ENCODE results near the gene DAZAP2. TPM values are rescaled to one million over a fixed set of nuclear protein-coding genes. Genes with fewer than 3 reads are reported as not detected.
A peak's percentile ranks its signal among the peaks of the same experiment; 100 is the strongest.
"Not testable (repeated sequence)": the region's sequence is repeated elsewhere in the genome, so short reads cannot be mapped to it uniquely, and the experiment has no call there.

Gene DAZAP2
- total RNA-seq, 2 experiments from 2014 or later = 292 to 310 TPM

DNA sequence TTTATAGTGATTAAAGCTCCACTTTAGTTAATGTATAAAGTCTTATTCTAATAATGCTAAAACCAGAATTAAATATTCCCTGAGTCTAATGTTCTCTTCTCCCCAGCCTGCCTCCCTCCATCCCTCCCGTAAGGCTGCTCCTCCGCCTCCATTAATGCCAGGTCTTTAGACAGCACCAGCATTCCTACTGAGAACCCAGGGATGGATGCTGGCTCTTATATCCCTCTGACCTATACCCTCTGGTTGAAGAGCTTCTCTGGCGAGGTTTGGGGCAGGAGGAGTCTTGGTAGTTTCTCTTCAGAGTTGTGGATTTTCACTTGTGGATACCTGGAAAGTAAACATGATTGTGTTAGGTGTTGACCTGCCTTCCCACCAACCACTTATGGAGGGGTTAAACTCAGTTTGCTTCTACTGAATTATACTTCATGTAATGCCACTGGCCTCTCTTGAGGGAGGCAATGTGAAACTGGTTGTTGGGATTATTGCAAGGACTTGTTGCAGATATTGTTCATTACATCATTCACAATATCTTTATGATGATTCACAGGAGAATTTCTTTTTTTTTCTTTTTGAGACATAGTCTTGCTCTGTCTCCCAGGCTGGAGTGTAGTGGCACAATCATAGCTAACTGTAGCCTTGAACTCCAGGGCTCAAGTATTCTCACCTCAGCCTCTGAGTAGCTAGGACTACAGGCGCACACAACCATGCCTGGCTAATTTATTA lies 42.7 kb downstream of the DAZAP2 start:
- H3K36me3 ChIP-seq (ENCODE audit: insufficient read depth, low read length) = peaks cover 59% of the 10 kb centered on the region
- CTCF ChIA-PET = interaction anchor here (0.5 kb wide), 1 partner anchor 434 kb away, joined by 3 read pairs; no protein-coding TSS in a partner anchor
- Mint-ChIP-seq H3K27me3 (no peaks in the 10 kb centered on the region), H3K36me3 (ENCODE audit: low read depth) (peaks cover 50% of the 10 kb centered on the region), H3K4me3 (no peak overlapping the region), H3K9me3 (no peaks in the 10 kb centered on the region), H3K27ac (peak overlapping the region; percentile 34), H3K4me1 (ENCODE audit: low read depth) (no peaks in the 10 kb centered on the region)
- H3K9me3 ChIP-seq (ENCODE audit: control insufficient read depth in 1 of 2, insufficient read depth in 1 of 2, low read length in 2 of 2) = no peaks in the 10 kb centered on the region
- intact Hi-C loops (cut with DNase I, micrococcal nuclease) = no loop called here
- no peak overlapping the region for H3K27ac ChIP-seq (ENCODE audit: low read depth in 1 of 2, low read length in 2 of 2)
- TF ChIP-seq, protein P1, sequence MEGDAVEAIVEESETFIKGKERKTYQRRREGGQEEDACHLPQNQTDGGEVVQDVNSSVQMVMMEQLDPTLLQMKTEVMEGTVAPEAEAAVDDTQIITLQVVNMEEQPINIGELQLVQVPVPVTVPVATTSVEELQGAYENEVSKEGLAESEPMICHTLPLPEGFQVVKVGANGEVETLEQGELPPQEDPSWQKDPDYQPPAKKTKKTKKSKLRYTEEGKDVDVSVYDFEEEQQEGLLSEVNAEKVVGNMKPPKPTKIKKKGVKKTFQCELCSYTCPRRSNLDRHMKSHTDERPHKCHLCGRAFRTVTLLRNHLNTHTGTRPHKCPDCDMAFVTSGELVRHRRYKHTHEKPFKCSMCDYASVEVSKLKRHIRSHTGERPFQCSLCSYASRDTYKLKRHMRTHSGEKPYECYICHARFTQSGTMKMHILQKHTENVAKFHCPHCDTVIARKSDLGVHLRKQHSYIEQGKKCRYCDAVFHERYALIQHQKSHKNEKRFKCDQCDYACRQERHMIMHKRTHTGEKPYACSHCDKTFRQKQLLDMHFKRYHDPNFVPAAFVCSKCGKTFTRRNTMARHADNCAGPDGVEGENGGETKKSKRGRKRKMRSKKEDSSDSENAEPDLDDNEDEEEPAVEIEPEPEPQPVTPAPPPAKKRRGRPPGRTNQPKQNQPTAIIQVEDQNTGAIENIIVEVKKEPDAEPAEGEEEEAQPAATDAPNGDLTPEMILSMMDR (IDR thresholded peaks at IDR 0.05) = no peak
- ATAC-seq (ENCODE audit: poor library complexity) = no peak
- H3K4me3 ChIP-seq (ENCODE audit: low read length) = no peak overlapping the region
- H3K27me3 ChIP-seq (ENCODE audit: control insufficient read depth in 1 of 2, insufficient read depth in 2 of 2, low read length in 2 of 2) = no peaks in the 10 kb centered on the region
- POLR2A ChIA-PET = interaction anchor here (1.0 to 1.2 kb wide), 3 partner anchors 11 to 60 kb away, joined by 3 to 5 read pairs (median 3); partner anchors contain the start of gene SMAGP
- no peaks in the 10 kb centered on the region for H3K4me1 ChIP-seq (ENCODE audit: insufficient read depth, low read length)
- no peak for DNase-seq

DNA sequence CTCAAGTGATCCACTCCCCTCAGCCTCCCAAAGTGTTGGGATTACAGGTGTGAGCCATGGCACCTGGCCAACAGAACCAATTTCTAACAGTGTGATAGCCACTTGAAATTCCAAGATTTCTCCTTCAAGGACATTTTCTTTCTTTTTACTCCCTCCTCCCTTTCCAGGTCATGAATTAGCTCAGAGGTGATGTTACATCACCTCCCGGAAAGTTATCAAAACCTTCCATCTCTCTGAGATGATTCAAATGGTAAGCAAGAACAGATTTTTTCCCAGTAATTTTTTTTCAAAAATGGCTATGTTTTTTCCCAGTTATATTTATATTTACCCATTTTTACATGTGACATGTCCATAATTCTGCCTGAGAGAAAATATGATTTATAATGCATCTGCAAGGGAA lies 47.2 kb downstream of the DAZAP2 start:
- H3K27me3 ChIP-seq (ENCODE audit: control insufficient read depth in 1 of 2, insufficient read depth in 2 of 2, low read length in 2 of 2) = no peaks in the 10 kb centered on the region
- H3K36me3 ChIP-seq (ENCODE audit: insufficient read depth, low read length) = peaks cover 89% of the 10 kb centered on the region
- ChIA-PET CTCF (interaction anchor here (0.6 kb wide), 1 partner anchor 1749 kb away, joined by 3 read pairs; no protein-coding TSS in a partner anchor), POLR2A (interaction anchor here (1.0 to 2.0 kb wide), 2 partner anchors 33 to 55 kb away, joined by 4 to 6 read pairs; no protein-coding TSS in a partner anchor)
- no peaks in the 10 kb centered on the region for H3K27me3 Mint-ChIP-seq
- H3K9me3 ChIP-seq (ENCODE audit: control insufficient read depth in 1 of 2, insufficient read depth in 1 of 2, low read length in 2 of 2) = no peaks in the 10 kb centered on the region
- no peaks in the 10 kb centered on the region for H3K9me3 Mint-ChIP-seq
- no peak for ATAC-seq (ENCODE audit: poor library complexity)
- no peak for DNase-seq
- peak overlapping the region; percentile 64 for H3K27ac Mint-ChIP-seq
- no peak overlapping the region for H3K27ac ChIP-seq (ENCODE audit: low read depth in 1 of 2, low read length in 2 of 2)
- H3K4me1 ChIP-seq (ENCODE audit: insufficient read depth, low read length) = no peaks in the 10 kb centered on the region
- H3K4me1 Mint-ChIP-seq (ENCODE audit: low read depth) = no peaks in the 10 kb centered on the region
- no peak overlapping the region for H3K4me3 Mint-ChIP-seq
- TF ChIP-seq, protein P1 (IDR thresholded peaks at IDR 0.05) = no peak
- intact Hi-C loops (cut with DNase I, micrococcal nuclease) = no loop called here
- peaks cover 69% of the 10 kb centered on the region for H3K36me3 Mint-ChIP-seq (ENCODE audit: low read depth)
- no peak overlapping the region for H3K4me3 ChIP-seq (ENCODE audit: low read length)

DNA sequence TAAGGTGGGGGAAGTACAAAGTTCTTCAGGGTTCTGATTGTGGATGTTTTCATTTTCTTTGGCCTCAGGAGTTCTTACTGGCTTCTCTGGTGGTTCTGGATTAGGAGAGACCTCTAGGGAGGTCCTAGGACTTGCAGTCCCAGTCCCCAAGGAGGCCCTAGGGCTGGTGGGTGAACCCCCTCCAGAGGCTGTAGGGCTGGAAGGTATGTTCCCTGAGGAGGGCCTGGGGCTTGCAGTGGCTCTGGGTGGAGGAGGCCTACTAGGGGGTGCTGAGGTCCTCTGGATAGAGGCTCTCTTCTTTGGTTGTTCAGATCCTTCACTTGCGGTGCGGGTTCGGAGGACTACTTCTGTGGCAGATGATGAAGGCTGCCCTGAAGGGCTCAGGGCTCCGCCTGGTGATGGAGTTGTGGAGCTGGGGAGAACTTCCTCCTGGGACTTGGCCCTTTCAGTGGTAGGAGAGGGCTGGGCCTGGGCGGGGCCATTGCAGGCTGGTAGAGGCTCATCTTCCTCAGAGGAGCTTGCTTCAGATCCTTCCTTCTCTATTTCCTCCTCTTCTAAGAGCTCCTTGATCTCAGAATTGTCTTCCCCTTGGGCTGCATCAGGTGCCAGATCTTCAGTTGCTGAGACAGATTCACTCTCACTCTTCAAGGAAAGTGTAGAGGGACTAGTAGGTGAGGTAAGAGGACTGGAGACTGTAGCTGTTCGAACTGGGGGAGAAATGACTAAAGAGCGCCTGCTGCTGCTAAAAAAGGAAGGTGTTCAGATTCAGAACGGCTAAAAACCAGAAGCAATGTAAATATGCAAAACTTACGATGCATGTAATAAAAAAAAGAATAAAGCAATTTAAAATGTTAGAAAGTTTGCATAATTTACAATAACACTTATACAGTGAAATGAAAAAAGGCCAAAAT lies 53.2 kb downstream of the DAZAP2 start:
- H3K36me3 ChIP-seq (ENCODE audit: insufficient read depth, low read length) = peaks cover 85% of the 10 kb centered on the region
- H3K4me3 ChIP-seq (ENCODE audit: low read length); H3K9me3 Mint-ChIP-seq; H3K4me1 ChIP-seq (ENCODE audit: insufficient read depth, low read length); ATAC-seq (ENCODE audit: poor library complexity); H3K27ac ChIP-seq (ENCODE audit: low read depth in 1 of 2, low read length in 2 of 2); H3K27me3 Mint-ChIP-seq; intact Hi-C loops (cut with DNase I, micrococcal nuclease); H3K27me3 ChIP-seq (ENCODE audit: control insufficient read depth in 1 of 2, insufficient read depth in 2 of 2, low read length in 2 of 2); H3K4me3 Mint-ChIP-seq; H3K9me3 ChIP-seq (ENCODE audit: control insufficient read depth in 1 of 2, insufficient read depth in 1 of 2, low read length in 2 of 2): not testable (repeated sequence)
- ChIA-PET POLR2A (interaction anchor here (1.7 kb wide), 1 partner anchor 26 kb away, joined by 4 read pairs; no protein-coding TSS in a partner anchor), CTCF (interaction anchor here (1.2 kb wide), 1 partner anchor 50 kb away, joined by 5 read pairs; no protein-coding TSS in a partner anchor)
- H3K4me1 Mint-ChIP-seq (ENCODE audit: low read depth) = peaks cover 17% of the 10 kb centered on the region
- peak in 4 of 14 experiments; percentile 8 to 41 (median 24) for DNase-seq
- peaks cover 79% of the 10 kb centered on the region for H3K36me3 Mint-ChIP-seq (ENCODE audit: low read depth)
- peak overlapping the region; percentile 82 for H3K27ac Mint-ChIP-seq

Other genes starting within 250 kb of the DAZAP2 start
- 10 to 100 TPM; 43.6 to 47.7 TPM for gene SLC11A2, start 212.4 kb upstream of the DAZAP2 start, total RNA-seq
- gene LETMD1, start 190.5 kb upstream of the DAZAP2 start, total RNA-seq = 10 to 100 TPM; 51.8 to 54.1 TPM
- 10 to 100 TPM; 14.4 to 16.5 TPM for gene CSRNP2, start 155.2 kb upstream of the DAZAP2 start, total RNA-seq
- 10 to 100 TPM in 1 of 2 experiments, 1 to 10 TPM in 1; 9.4 to 11.7 TPM for gene TFCP2, start 65.7 kb upstream of the DAZAP2 start, total RNA-seq
- 10 to 100 TPM; 31.7 to 36.8 TPM for gene POU6F1, start 20.8 kb upstream of the DAZAP2 start, total RNA-seq
- gene SMAGP, start 31.6 kb downstream of the DAZAP2 start, total RNA-seq = 1 to 10 TPM; 2.5 to 3.0 TPM
- 100 to 1,000 TPM; 127 to 138 TPM for gene BIN2, start 85.3 kb downstream of the DAZAP2 start, total RNA-seq
- gene CELA1, start 107.9 kb downstream of the DAZAP2 start, total RNA-seq = 1 to 10 TPM in 1 of 2 experiments, under 1 TPM in 1; 0.85 to 1.2 TPM
- 10 to 100 TPM; 10.2 to 13.7 TPM for gene GALNT6, start 152.6 kb downstream of the DAZAP2 start, total RNA-seq
- 1 to 10 TPM; 1.3 to 1.8 TPM for gene SLC4A8, start 186.0 kb downstream of the DAZAP2 start, total RNA-seq